CD4-positive, alpha-beta T cell treated with Interleukin-1 beta for 1 hour (primary cell): ENCODE data around the gene SUPT3H.
"Not testable (repeated sequence)": the region's sequence is repeated elsewhere in the genome, so short reads cannot be mapped to it uniquely, and the experiment has no call there.

ENCODE experiments used
- DNase-seq, 2 donors: peaks; one replicate each; pipeline ENCODE4 v3.0.0-alpha.2; 2020 to 2022

Gene SUPT3H

DNA sequence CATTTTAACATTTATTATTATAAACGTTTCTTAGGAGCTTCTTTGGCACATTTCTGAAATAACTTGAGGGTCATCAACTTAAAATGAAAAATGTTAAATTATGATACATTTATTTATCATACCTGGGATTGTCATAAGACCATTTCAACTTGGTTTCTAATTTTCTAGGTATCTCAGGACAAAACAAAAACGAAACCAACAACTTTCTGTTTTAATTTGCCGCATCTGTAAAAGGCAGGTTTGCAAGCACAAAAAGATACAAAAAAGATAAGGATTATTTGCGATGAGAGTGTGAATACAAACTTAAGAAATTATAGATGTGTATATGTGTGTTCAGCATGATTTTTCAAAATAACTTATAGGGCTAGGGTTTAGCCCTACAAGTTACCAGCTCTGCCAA, 444.6 kb downstream of the SUPT3H start:
- peak in 1 of 2 donors; percentile 58 for DNase-seq

- peak; percentile 68 to 69 for DNase-seq
Observed at GRCh38 chr6:44932651-44933091, 445.1 kb downstream of the SUPT3H start.

- no peak for DNase-seq
Observed at GRCh38 chr6:44931385-44931784, 446.3 kb downstream of the SUPT3H start.

GRCh38 chr6:44926556-44926955, 451.2 kb downstream of the SUPT3H start:
- DNase-seq, result no peak

- peak; percentile 50 to 85 for DNase-seq
Observed at GRCh38 chr6:44925100-44925739, 452.5 kb downstream of the SUPT3H start.

DNA sequence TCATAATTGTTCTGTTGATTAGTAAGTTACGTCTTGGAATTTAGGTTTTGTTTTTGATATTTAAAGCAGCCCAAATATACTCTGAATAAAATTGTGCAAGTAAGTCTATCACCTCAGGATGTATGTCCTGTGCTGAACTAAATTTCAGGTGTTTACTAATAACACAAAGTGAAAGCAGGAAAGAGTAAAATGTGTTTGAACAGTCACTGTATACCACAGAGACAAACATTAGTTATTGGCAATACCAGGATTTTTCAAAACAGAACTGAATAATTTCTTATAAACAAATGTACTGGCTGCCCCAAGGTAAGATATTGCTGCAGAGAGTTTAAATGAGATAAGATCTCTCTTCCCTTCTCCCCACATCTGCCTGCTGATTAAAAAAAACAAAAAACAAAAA, 454.3 kb downstream of the SUPT3H start:
- peak in 1 of 2 donors; percentile 34 for DNase-seq

GRCh38 chr6:44921798-44922197, 455.9 kb downstream of the SUPT3H start:
- DNase-seq, result no peak

DNA sequence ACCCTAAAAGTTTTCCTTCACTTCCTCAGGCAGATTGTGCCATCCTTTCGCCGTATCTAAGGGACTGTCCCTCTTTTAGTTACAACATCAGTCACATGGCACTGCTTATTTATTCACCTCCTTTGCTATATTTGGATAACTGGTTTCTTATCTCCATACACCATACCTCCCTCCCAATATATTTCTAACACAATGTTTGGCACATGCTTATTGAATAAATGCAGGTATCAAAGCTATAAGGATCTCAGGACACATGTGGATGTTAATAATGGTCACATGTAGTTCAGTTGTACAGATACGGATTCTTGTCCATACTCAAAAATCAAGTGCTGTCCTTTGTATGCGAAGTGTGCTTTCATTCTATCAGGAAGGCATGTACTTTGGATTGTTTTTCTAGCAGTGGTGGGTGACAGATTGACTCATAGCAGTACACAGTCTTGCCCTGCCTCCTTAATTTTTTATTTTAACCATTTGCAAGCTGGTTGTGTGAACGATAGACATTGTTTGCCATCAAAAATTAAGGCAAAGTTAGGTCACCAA, 456.7 kb downstream of the SUPT3H start:
- DNase-seq, result no peak

GRCh38 chr6:44918671-44919296, 458.9 kb downstream of the SUPT3H start:
- DNase-seq, result no peak

DNA sequence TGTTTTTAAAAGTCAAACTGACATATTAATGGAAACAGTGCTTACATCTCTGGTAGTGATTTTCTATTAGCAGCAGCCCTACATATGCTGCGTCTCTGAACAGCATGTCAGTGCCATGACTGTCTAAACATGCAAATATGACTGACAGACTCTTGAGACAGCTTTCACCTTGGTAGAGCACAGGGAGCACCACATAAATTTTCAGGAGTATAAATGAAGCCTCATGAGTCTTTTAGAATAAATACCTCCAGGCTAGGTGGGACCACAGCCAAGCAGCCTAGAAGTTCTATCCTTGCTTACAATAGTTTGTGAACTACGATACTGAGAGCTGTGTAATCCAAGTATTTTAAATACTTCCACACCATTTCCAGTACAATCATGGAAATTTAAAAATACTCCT, 460.3 kb downstream of the SUPT3H start:
- no peak for DNase-seq

DNA sequence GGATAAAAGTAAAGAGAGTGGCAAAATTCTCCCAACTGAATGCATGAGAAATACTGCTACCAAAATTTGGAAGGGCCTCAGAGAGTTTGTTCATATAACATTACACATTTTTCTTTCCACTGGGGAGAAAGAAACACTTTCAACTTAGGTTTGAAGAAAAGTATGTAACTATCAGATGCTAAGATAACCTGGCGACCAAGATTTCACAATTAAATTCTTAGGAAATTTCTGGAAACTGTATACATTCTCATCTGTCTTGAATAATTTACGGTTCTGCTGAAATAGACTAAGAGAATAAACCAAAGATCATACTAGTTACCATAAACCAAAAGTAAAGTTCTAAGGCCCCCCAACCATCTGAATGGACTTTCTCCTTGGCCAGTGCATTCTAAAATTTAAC, 462.6 kb downstream of the SUPT3H start:
- DNase-seq, result no peak

GRCh38 chr6:44914141-44914540, 463.6 kb downstream of the SUPT3H start:
- DNase-seq, result no peak

GRCh38 chr6:44906761-44907160, 471.0 kb downstream of the SUPT3H start:
- DNase-seq, result no peak

GRCh38 chr6:44900358-44900757, 477.4 kb downstream of the SUPT3H start:
- DNase-seq, result not testable (repeated sequence)

- DNase-seq, result no peak
Observed at GRCh38 chr6:44898296-44898930, 479.3 kb downstream of the SUPT3H start.

- no peak for DNase-seq
Observed at GRCh38 chr6:44897316-44897715, 480.4 kb downstream of the SUPT3H start.

- DNase-seq, result no peak
Observed at GRCh38 chr6:44896701-44897100, 481.0 kb downstream of the SUPT3H start.

DNA sequence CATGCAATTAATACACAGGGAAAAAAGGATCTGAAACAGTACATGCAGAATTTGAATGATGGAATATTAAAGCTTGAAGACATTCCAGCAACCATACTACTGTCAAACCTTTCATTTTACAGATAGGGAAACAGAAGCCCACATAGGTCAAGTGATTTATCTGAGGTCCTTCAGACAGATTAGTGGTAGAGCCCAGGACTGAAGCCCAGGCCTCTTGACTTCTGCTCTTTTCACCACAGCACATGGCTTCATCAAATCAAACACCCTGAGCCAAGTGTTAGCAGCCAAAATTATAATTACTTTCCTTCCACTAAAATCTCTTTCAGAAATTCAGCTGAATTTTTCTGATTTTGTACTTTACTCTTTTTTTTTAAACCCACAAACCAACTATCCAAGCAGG, 485.2 kb downstream of the SUPT3H start:
- DNase-seq, result no peak

- not testable (repeated sequence) for DNase-seq
Observed at GRCh38 chr6:44879071-44879470, 498.7 kb downstream of the SUPT3H start.

DNA sequence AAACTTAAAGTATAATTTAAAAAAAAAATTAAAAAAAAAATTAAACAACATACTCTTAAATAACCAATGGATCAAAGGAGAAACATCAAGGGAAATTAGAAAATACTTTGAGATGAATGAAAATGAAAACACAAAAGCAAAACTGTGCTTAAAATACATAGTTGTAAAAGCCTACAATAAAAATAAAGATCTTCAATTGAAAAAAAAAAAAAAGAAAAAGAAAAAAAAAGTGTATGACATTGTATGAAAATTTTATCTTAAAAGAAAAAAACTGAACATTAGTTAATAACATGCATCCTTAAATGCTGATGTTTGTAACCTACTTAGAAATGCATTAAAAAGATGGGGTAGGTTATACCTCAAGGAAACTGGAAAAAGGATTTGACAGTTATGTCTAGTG, 501.1 kb downstream of the SUPT3H start:
- DNase-seq, result not testable (repeated sequence)

DNA sequence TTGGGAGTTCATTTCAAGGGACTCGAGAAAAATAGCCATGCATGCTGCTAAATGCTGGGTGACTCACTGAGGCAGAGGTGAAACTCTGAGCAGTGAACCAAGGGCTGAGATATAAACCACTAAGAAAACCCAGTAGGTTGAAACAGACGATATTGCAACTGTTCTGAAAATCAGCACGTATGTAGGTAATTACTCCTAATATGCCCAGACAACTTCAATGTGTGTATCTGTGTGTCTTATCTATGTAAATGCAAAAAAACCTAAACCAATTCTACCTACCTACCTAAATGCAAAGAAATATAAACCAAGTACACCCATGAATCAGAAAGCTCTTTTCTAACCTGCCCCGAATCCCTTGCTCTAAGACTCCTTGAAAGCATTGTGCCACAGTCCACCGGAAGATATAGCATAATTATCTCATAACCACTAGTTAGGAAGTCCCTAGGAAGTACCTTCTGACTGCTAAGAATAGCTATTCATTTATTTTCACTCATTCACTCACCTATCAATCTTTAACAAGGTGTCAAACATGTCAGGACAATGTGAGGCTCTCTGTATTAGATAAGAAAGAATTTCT, 508.3 kb downstream of the SUPT3H start:
- no peak for DNase-seq

- DNase-seq, result no peak
Observed at GRCh38 chr6:44868910-44869309, 508.8 kb downstream of the SUPT3H start.

GRCh38 chr6:44868335-44868668, 509.4 kb downstream of the SUPT3H start:
- no peak for DNase-seq
